ENCODE data around the gene TRIM45. TPM values are rescaled to one million over a fixed set of nuclear protein-coding genes. Genes with fewer than 3 reads are reported as not detected.

The TRIM45 gene
- polyA plus RNA-seq, 1 of the 3 experiments (the other 2 are of a cell fraction), result 7.4 TPM

DNA sequence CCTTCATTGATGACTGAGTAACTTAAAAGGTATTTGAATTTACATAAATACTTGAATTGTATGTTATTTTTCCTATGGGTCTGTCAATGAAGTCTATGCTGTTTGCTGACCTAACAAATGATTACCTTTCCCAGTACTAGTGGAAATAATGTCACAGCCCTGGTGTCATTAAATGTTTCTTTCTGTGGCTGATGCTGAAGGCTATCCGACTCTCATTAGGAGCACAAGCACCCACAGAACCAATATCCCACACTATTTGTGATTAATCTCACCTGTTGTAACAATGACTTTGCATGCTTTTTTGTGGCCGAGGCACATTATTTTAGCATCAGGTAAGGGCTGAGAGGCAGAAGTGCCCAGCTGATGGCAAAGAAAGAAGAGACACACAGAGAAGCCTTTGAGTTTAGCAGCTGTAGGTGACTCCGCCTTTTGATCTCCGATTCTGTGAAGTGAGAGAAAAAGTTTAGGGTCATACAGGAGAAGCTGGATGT lies 25.8 kb upstream of the TRIM45 start:
- Histone ChIP-seq H3K4me1 (ENCODE audit: control insufficient read depth in 1 of 2, insufficient read depth in 2 of 2, low read depth in 1 of 2, low read length in 1 of 2) (peaks cover 1 to 48% of the 10 kb centered on the region in 2 experiments; a peak in 3 of 4 replicates), H3K79me2 (ENCODE audit: insufficient read depth) (no peaks in the 10 kb centered on the region), H4K20me1 (ENCODE audit: insufficient read depth) (no peaks in the 10 kb centered on the region), H3K36me3 (replicated peaks in 1 of 2; ENCODE audit: control insufficient read depth in 1 of 2, insufficient read depth in 2 of 2, low read length in 1 of 2) (no peaks in the 10 kb centered on the region), H3K9ac (peak overlapping the region; percentile 39; the same call in 1 of the 2 replicates), H2AFZ (ENCODE audit: low read depth) (no peak overlapping the region), H3K27ac (ENCODE audit: low read depth in 2 of 2, low read length in 1 of 2) (peak overlapping the region in 1 of 2 experiments; percentile 98; a peak in 2 of 4 replicates), H3K4me3 (ENCODE audit: low read depth in 2 of 2, low read length in 1 of 2) (no peak overlapping the region), H3K9me3 (no peaks in the 10 kb centered on the region), H3F3A (replicated peaks; ENCODE audit: insufficient read depth) (peaks cover 26% of the 10 kb centered on the region), H3K27me3 (ENCODE audit: insufficient read depth) (no peaks in the 10 kb centered on the region), H3K9me2 (no peaks in the 10 kb centered on the region), H3K4me2 (peak overlapping the region; percentile 59; the same call in 1 of the 2 replicates)
- TF ChIP-seq SIN3A (IDR thresholded peaks at IDR 0.05; ENCODE audit: borderline replicate concordance, low read depth, low read length), result 0 out of 2 replicates have a peak, but pooled peaks have one; percentile 5
- TF ChIP-seq, protein P1, sequence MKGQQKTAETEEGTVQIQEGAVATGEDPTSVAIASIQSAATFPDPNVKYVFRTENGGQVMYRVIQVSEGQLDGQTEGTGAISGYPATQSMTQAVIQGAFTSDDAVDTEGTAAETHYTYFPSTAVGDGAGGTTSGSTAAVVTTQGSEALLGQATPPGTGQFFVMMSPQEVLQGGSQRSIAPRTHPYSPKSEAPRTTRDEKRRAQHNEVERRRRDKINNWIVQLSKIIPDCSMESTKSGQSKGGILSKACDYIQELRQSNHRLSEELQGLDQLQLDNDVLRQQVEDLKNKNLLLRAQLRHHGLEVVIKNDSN (IDR thresholded peaks at IDR 0.05; ENCODE audit: borderline replicate concordance, low read depth), result no peak
- no peak for DNase-seq
- ChIA-PET POLR2A (interaction anchor here (0.6 kb wide), 1 partner anchor 1928 kb away, joined by 4 read pairs; no protein-coding TSS in a partner anchor), CTCF (interaction anchor here (1.0 to 1.2 kb wide), 2 partner anchors 10 to 79 kb away, joined by 3 to 5 read pairs; no protein-coding TSS in a partner anchor)
- 68% methylated on average over 4 of the region's 4 CpGs for WGBS (ENCODE audit: low lambda C conversion rate)

DNA sequence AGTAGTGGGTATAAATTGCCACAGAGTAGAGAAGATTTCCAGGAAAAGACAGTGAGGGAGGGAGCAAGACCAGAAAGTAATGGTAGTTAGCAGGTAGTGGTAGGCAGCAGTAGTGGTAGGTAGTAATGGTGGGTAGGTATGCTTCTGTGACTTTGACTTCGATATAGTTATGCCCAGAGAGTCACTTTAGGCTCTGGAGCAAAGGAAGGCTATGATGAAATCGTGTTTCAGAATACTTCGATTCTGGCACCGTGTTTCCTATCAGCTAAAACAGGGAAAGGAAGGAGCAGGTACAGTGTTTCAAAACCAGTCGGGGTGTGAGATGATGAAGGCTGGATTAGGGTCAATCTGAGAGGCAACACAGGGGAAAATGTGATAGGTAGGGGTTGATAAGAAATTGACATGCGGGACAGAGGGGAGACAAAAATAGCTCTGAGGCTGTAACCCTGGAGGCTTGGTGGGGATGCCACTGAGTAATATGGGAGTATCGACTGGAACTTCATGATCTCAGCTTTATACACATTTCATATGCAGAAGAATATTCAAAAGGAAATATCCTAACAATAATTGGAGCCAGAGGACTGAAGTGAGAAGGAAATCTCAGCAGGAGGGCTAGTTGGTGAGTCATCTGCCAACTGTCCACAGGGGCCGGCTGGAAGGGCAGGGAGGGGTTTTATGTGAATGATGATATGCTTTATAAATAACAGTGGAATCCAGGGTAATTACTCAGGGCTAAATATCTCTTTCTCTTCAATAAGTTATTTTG lies 25.2 kb upstream of the TRIM45 start:
- POLR2A ChIA-PET, result interaction anchor here (0.6 kb wide), 1 partner anchor 1929 kb away, joined by 4 read pairs; no protein-coding TSS in a partner anchor
- TF ChIP-seq, protein P2, sequence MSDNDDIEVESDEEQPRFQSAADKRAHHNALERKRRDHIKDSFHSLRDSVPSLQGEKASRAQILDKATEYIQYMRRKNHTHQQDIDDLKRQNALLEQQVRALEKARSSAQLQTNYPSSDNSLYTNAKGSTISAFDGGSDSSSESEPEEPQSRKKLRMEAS (IDR thresholded peaks at IDR 0.05; ENCODE audit: low read depth), result 0 out of 2 replicates have a peak, but pooled peaks have one; percentile 40
- TF ChIP-seq, protein P3, sequence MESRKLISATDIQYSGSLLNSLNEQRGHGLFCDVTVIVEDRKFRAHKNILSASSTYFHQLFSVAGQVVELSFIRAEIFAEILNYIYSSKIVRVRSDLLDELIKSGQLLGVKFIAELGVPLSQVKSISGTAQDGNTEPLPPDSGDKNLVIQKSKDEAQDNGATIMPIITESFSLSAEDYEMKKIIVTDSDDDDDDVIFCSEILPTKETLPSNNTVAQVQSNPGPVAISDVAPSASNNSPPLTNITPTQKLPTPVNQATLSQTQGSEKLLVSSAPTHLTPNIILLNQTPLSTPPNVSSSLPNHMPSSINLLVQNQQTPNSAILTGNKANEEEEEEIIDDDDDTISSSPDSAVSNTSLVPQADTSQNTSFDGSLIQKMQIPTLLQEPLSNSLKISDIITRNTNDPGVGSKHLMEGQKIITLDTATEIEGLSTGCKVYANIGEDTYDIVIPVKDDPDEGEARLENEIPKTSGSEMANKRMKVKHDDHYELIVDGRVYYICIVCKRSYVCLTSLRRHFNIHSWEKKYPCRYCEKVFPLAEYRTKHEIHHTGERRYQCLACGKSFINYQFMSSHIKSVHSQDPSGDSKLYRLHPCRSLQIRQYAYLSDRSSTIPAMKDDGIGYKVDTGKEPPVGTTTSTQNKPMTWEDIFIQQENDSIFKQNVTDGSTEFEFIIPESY (IDR thresholded peaks at IDR 0.05; ENCODE audit: borderline replicate concordance, low read depth), result no peak
- TF ChIP-seq SMC3 (IDR thresholded peaks at IDR 0.05; ENCODE audit: low read depth, low read length) (no peak), MXI1 (IDR thresholded peaks at IDR 0.05; ENCODE audit: low read depth, low read length) (no peak), TEAD4 (IDR thresholded peaks at IDR 0.05; ENCODE audit: borderline replicate concordance, insufficient read depth) (peak; percentile 76), EZH2phosphoT487 (IDR thresholded peaks at IDR 0.05; ENCODE audit: borderline replicate concordance, low read depth) (no peak), EP300 (IDR thresholded peaks at IDR 0.05; ENCODE audit: borderline replicate concordance in 1 of 2, low read depth in 1 of 2, low read length in 1 of 2) (peak in 1 of 2 experiments; percentile 96; a peak in 2 of 4 replicates), FOXJ3 (CRISPR knock-in tag; IDR thresholded peaks at IDR 0.05) (no peak), NRF1 (IDR thresholded peaks at IDR 0.05; ENCODE audit: low read depth, low read length) (no peak), MEF2A (IDR thresholded peaks at IDR 0.05; ENCODE audit: borderline replicate concordance, low read depth) (peak; percentile 83), NFIC (IDR thresholded peaks at IDR 0.05; ENCODE audit: borderline replicate concordance) (peak; percentile 76; the same call in 1 of the 2 replicates), ELF1 (IDR thresholded peaks at IDR 0.05) (0 out of 2 replicates have a peak, but pooled peaks have one; percentile 7), GABPA (IDR thresholded peaks at IDR 0.05; ENCODE audit: low read depth) (no peak)
- TF ChIP-seq, protein P4, sequence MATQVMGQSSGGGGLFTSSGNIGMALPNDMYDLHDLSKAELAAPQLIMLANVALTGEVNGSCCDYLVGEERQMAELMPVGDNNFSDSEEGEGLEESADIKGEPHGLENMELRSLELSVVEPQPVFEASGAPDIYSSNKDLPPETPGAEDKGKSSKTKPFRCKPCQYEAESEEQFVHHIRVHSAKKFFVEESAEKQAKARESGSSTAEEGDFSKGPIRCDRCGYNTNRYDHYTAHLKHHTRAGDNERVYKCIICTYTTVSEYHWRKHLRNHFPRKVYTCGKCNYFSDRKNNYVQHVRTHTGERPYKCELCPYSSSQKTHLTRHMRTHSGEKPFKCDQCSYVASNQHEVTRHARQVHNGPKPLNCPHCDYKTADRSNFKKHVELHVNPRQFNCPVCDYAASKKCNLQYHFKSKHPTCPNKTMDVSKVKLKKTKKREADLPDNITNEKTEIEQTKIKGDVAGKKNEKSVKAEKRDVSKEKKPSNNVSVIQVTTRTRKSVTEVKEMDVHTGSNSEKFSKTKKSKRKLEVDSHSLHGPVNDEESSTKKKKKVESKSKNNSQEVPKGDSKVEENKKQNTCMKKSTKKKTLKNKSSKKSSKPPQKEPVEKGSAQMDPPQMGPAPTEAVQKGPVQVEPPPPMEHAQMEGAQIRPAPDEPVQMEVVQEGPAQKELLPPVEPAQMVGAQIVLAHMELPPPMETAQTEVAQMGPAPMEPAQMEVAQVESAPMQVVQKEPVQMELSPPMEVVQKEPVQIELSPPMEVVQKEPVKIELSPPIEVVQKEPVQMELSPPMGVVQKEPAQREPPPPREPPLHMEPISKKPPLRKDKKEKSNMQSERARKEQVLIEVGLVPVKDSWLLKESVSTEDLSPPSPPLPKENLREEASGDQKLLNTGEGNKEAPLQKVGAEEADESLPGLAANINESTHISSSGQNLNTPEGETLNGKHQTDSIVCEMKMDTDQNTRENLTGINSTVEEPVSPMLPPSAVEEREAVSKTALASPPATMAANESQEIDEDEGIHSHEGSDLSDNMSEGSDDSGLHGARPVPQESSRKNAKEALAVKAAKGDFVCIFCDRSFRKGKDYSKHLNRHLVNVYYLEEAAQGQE (IDR thresholded peaks at IDR 0.05; ENCODE audit: low read depth, low read length), result peak; percentile 29; the same call in 1 of the 2 replicates

More for the DNA sequence above, 25.2 kb upstream of the TRIM45 start:
- Histone ChIP-seq H3K4me2 (peak overlapping the region; percentile 63; the same call in 1 of the 2 replicates), H3K9ac (peak overlapping the region; percentile 59), H3F3A (replicated peaks; ENCODE audit: insufficient read depth) (peaks cover 27% of the 10 kb centered on the region), H3K4me1 (ENCODE audit: control insufficient read depth in 1 of 2, insufficient read depth in 2 of 2, low read depth in 1 of 2, low read length in 1 of 2) (peaks cover 2 to 48% of the 10 kb centered on the region in 2 experiments; a peak in 3 of 4 replicates), H3K27ac (ENCODE audit: low read depth in 2 of 2, low read length in 1 of 2) (peak overlapping the region in 1 of 2 experiments; percentile 98; a peak in 2 of 4 replicates), H3K9me2 (no peaks in the 10 kb centered on the region), H4K20me1 (ENCODE audit: insufficient read depth) (no peaks in the 10 kb centered on the region), H3K27me3 (ENCODE audit: insufficient read depth) (no peaks in the 10 kb centered on the region), H2AFZ (ENCODE audit: low read depth) (0 out of 2 replicates have a peak overlapping the region, but pooled peaks have one; percentile 8), H3K9me3 (no peaks in the 10 kb centered on the region), H3K4me3 (ENCODE audit: low read depth in 2 of 2, low read length in 1 of 2) (no peak overlapping the region), H3K36me3 (replicated peaks in 1 of 2; ENCODE audit: control insufficient read depth in 1 of 2, insufficient read depth in 2 of 2, low read length in 1 of 2) (no peaks in the 10 kb centered on the region), H3K79me2 (ENCODE audit: insufficient read depth) (no peaks in the 10 kb centered on the region)
- DNase-seq, result no peak
- 41% methylated on average over 8 of the region's 8 CpGs for WGBS (ENCODE audit: low lambda C conversion rate)
- CTCF ChIA-PET, result interaction anchor here (0.8 to 1.0 kb wide), 2 partner anchors 10 to 79 kb away, joined by 3 to 4 read pairs; no protein-coding TSS in a partner anchor

All from SK-N-SH (cell line).